Esophagus squamous epithelium (tissue), 5 donors: Measurements from ENCODE around the gene FRMPD4. TPM values are rescaled to one million over a fixed set of nuclear protein-coding genes. Genes with fewer than 3 reads are reported as not detected.

Experiments
- DNase-seq: peaks from one replicate; lab custom pipeline; 2025; lab: John Stamatoyannopoulos, UW
- H3K27ac ChIP-seq, 4 donors: fragments of 200-600 bp; sonication (generic); one replicate each; pipeline ENCODE4 v1.5.1; 2016 to 2019; ENCODE audit warnings: mild to moderate bottlenecking in 1 of 4
- H3K27me3 ChIP-seq, 4 donors: fragments of 200-600 bp; sonication (generic); 1 replicate in 3 of 4; 2 replicates in 1 of 4; pipeline versions ENCODE4 v1.5.1 to v1.6.0; 2017 to 2021; ENCODE audit warnings: antibody characterized with exemption in 1 of 4
- H3K36me3 ChIP-seq, 3 donors: fragments of 200-600 bp; sonication (generic); one replicate each; pipeline ENCODE4 v1.5.1; 2016 to 2019
- H3K4me1 ChIP-seq, 3 donors: fragments of 200-600 bp; sonication (generic); one replicate each; pipeline ENCODE4 v1.5.1; 2017 to 2019
- H3K4me3 ChIP-seq, 4 donors: fragments of 200-600 bp; sonication (generic); 1 replicate in 3 of 4; 2 replicates in 1 of 4; pipeline ENCODE4 v1.5.1; 2016 to 2019; ENCODE audit warnings: mild to moderate bottlenecking in 2 of 4, moderate library complexity in 1 of 4
- H3K9me3 ChIP-seq, 3 donors: fragments of 200-600 bp; sonication (generic); one replicate each; pipeline ENCODE4 v1.5.1; 2016 to 2019
- CTCF ChIP-seq, 6 experiments: fragments of 450-650 bp in 4 of 6; fragments of 200-600 bp in 2 of 6; sonication (generic) in 2 of 6; IDR thresholded peaks; one replicate each; pipeline ENCODE4 v1.5.1; 2016 to 2019; ENCODE audit warnings: antibody characterized with exemption in 6 of 6, mild to moderate bottlenecking in 4 of 6, moderate library complexity in 4 of 6
- POLR2A ChIP-seq, 4 donors: fragments of 450-650 bp; IDR thresholded peaks; one replicate each; pipeline ENCODE4 v1.6.1; 2017; ENCODE audit warnings: antibody characterized with exemption in 4 of 4, mild to moderate bottlenecking in 4 of 4, moderate library complexity in 3 of 4
- WGBS, 2 donors: methylation state at CpG; one replicate each; pipeline ENCODE4 v1.1.5; 2018; 5-methylcytosine and 5-hydroxymethylcytosine counted together
- intact Hi-C: fragments of 100-400 bp; cut with DNase I; formaldehyde crosslinking; loops from one replicate; pipeline ENCODE4 v1.15.0; 2022
- total RNA-seq, 4 donors: library from RNA; depleted of rRNA; stranded (reverse); fragments of >200 nt; gene quantifications; one replicate each; pipeline ENCODE4 v1.1.0, GENCODE V29; 2016
- donor health status: DM: yes; HTN: yes; CAD: no.

The FRMPD4 gene
- total RNA-seq, 4 donors from 2014 or later, result under 0.01 to 0.06 TPM; not detected in 2

DNA sequence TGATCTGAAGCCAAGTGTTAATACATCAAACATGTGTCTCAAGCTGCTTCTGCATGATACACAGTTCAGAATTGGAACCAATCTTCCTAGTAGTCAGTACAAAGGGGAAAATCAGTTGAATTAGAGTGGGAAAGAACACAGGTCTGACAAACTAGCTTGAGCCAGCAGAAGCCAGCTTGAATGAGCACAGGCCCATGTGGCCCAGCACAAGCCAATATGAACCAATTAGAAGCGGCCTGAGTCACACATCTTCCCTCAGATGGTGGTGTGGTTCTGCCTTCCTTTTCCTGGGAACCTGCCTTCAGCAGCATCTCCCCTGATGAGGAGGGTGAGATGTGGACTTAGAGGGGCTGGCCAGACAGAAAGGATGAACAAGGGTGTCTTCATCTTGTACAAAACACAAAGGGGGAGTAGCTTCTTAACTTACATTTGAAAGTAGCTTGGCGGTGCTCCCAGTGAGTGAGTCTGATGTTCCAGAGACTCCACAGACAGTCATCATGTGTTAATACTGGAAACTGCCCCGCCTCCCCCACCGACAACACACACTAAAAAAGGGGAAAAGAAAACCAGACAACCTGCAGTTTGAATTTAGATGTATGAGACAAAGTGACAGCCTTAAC, 72.0 kb downstream of the FRMPD4 start:
- WGBS, 2 donors, result 55 to 60% methylated on average over 3 of the region's 4 CpGs
- DNase-seq, result no peak
- Histone ChIP-seq H3K27me3 (no peaks in the 10 kb centered on the region), H3K36me3 (no peaks in the 10 kb centered on the region), H3K4me3 (no peak overlapping the region), H3K27ac (no peak overlapping the region), H3K4me1 (no peaks in the 10 kb centered on the region), H3K9me3 (no peaks in the 10 kb centered on the region)
- intact Hi-C loops, result no loop called here
- TF ChIP-seq POLR2A (IDR thresholded peaks at IDR 0.05), result no peak
- no peak for TF ChIP-seq CTCF (IDR thresholded peaks at IDR 0.05)

DNA sequence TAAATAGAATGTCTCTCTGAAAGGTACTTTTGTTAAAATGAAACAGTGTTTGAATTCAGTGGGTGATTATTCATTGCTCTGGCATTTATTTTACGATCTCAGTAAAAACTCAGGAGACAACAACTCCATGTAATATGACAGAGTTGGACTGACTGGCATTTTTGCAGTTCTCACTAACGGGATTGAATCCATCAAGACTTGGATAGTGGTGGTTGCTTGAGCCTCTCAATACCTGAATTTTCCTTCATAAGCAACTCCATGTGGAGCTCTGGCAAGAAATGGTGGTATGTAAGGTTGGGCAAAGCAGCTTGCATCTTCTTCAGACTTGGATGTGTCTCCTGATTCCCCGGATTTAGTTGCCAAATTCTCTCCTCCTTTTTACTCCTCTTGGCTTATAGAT, 72.7 kb downstream of the FRMPD4 start:
- no peak for DNase-seq
- no peaks in the 10 kb centered on the region for H3K27me3 ChIP-seq
- no peak overlapping the region for H3K4me3 ChIP-seq
- WGBS, 2 donors, result 35 to 43% methylated on average over 3 of the region's 3 CpGs
- no peaks in the 10 kb centered on the region for H3K9me3 ChIP-seq
- H3K36me3 ChIP-seq, result no peaks in the 10 kb centered on the region
- no peaks in the 10 kb centered on the region for H3K4me1 ChIP-seq
- TF ChIP-seq CTCF (IDR thresholded peaks at IDR 0.05) (no peak), POLR2A (IDR thresholded peaks at IDR 0.05) (no peak)
- no peak overlapping the region for H3K27ac ChIP-seq
- intact Hi-C loops, result no loop called here

- no peak for TF ChIP-seq CTCF (IDR thresholded peaks at IDR 0.05)
- no peak for TF ChIP-seq POLR2A (IDR thresholded peaks at IDR 0.05)
- WGBS, 2 donors, result 68% methylated on average over 4 of the region's 4 CpGs
- Histone ChIP-seq H3K9me3 (no peaks in the 10 kb centered on the region), H3K36me3 (no peaks in the 10 kb centered on the region), H3K27me3 (no peaks in the 10 kb centered on the region), H3K4me3 (no peak overlapping the region), H3K27ac (no peak overlapping the region), H3K4me1 (no peaks in the 10 kb centered on the region)
- intact Hi-C loops, result no loop called here
- DNase-seq, result no peak
Measured at GRCh38 chrX:12223650-12224049, 85.4 kb downstream of the FRMPD4 start.

- Histone ChIP-seq H3K27ac (no peak overlapping the region), H3K4me3 (no peak overlapping the region), H3K4me1 (no peaks in the 10 kb centered on the region), H3K9me3 (no peaks in the 10 kb centered on the region), H3K27me3 (no peaks in the 10 kb centered on the region), H3K36me3 (no peaks in the 10 kb centered on the region)
- no peak for DNase-seq
- intact Hi-C loops, result no loop called here
- WGBS, 2 donors, result 31 to 44% methylated on average over 1 of the region's 1 CpG
- TF ChIP-seq CTCF (IDR thresholded peaks at IDR 0.05) (no peak), POLR2A (IDR thresholded peaks at IDR 0.05) (no peak)
Measured at GRCh38 chrX:12225107-12225506, 86.8 kb downstream of the FRMPD4 start.

DNA sequence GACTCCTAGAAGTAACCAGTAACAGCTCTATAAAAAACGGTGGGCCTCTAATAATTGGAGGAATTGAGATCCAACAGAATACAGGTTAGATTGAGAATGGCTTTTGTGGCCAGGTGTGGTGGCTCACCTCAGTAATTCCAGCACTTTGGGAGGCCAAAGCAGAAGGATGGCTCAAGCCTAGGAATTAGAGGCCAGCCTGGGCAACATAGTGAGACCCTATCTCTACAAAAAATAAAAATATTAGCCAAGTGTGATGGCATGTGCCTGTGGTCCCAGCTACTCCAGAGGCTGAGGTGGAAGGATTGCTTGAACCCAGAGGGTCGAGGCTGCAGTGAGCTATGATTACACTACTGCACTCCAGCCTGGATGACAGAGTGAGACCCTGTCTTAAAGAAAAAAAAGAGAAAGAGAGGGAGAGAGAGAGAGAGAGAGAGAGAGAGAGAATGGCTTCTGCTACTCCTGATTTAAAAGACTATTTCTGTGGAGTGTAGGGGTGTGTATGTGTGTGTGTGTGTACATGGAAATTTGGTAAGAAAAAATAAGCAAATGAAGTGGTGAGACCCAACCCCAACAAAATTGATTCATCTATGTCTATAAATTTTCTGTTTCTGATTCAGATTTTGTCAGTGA, 89.3 kb downstream of the FRMPD4 start:
- TF ChIP-seq POLR2A (IDR thresholded peaks at IDR 0.05), result no peak
- TF ChIP-seq CTCF (IDR thresholded peaks at IDR 0.05), result no peak
- DNase-seq, result no peak
- H3K9me3 ChIP-seq, result no peaks in the 10 kb centered on the region
- no peak overlapping the region for H3K4me3 ChIP-seq
- no peaks in the 10 kb centered on the region for H3K4me1 ChIP-seq
- 45 to 58% methylated on average over 2 of the region's 2 CpGs for WGBS, 2 donors
- intact Hi-C loops, result no loop called here
- H3K27me3 ChIP-seq, result no peaks in the 10 kb centered on the region
- H3K27ac ChIP-seq, result no peak overlapping the region
- no peaks in the 10 kb centered on the region for H3K36me3 ChIP-seq
